ENCODE results near the gene COA4.

DNA sequence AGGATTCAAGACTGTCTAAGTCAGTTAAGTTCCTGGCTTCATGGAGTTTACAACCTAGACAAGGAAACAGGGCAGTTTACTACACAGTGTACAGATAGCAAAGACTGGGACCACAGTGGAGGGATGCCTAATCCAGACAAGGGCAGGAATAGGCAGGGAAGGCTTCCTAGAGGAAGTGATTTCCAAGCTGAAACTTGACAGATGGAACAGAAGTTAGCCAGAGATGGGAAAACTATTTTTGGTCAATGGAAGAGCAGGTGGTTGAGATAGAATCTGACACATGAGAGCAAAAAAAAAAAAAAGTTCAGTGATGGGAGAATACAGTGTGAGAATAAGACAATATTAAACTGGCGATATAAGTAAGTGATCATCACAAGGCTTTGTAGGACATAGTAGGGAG, 1.3 kb downstream of the COA4 start:
- TF ChIP-seq, protein P1, sequence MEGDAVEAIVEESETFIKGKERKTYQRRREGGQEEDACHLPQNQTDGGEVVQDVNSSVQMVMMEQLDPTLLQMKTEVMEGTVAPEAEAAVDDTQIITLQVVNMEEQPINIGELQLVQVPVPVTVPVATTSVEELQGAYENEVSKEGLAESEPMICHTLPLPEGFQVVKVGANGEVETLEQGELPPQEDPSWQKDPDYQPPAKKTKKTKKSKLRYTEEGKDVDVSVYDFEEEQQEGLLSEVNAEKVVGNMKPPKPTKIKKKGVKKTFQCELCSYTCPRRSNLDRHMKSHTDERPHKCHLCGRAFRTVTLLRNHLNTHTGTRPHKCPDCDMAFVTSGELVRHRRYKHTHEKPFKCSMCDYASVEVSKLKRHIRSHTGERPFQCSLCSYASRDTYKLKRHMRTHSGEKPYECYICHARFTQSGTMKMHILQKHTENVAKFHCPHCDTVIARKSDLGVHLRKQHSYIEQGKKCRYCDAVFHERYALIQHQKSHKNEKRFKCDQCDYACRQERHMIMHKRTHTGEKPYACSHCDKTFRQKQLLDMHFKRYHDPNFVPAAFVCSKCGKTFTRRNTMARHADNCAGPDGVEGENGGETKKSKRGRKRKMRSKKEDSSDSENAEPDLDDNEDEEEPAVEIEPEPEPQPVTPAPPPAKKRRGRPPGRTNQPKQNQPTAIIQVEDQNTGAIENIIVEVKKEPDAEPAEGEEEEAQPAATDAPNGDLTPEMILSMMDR (IDR thresholded peaks at IDR 0.05): no peak
- TF ChIP-seq EP300 (IDR thresholded peaks at IDR 0.05): no peak
- TF ChIP-seq, protein P2, sequence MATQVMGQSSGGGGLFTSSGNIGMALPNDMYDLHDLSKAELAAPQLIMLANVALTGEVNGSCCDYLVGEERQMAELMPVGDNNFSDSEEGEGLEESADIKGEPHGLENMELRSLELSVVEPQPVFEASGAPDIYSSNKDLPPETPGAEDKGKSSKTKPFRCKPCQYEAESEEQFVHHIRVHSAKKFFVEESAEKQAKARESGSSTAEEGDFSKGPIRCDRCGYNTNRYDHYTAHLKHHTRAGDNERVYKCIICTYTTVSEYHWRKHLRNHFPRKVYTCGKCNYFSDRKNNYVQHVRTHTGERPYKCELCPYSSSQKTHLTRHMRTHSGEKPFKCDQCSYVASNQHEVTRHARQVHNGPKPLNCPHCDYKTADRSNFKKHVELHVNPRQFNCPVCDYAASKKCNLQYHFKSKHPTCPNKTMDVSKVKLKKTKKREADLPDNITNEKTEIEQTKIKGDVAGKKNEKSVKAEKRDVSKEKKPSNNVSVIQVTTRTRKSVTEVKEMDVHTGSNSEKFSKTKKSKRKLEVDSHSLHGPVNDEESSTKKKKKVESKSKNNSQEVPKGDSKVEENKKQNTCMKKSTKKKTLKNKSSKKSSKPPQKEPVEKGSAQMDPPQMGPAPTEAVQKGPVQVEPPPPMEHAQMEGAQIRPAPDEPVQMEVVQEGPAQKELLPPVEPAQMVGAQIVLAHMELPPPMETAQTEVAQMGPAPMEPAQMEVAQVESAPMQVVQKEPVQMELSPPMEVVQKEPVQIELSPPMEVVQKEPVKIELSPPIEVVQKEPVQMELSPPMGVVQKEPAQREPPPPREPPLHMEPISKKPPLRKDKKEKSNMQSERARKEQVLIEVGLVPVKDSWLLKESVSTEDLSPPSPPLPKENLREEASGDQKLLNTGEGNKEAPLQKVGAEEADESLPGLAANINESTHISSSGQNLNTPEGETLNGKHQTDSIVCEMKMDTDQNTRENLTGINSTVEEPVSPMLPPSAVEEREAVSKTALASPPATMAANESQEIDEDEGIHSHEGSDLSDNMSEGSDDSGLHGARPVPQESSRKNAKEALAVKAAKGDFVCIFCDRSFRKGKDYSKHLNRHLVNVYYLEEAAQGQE (IDR thresholded peaks at IDR 0.05): no peak
